WTC11 (cell line): Measurements from ENCODE around the gene CYP4F2.

Source experiments
- FOXJ3 ChIP-seq: sonication (generic); formaldehyde crosslinking; IDR thresholded peaks from 2 replicates; pipeline ENCODE4 v1.9.0; 2021; ENCODE audit warnings: missing genetic modification reagents, mild to moderate bottlenecking, borderline replicate concordance
- MAX ChIP-seq: sonication (generic); formaldehyde crosslinking; IDR thresholded peaks from 2 replicates; pipeline ENCODE4 v1.8.0; 2022; ENCODE audit warnings: mild to moderate bottlenecking, missing genetic modification reagents
- NR1H2 ChIP-seq: sonication (generic); formaldehyde crosslinking; IDR thresholded peaks from 2 replicates; pipeline ENCODE4 v1.9.0; 2021; ENCODE audit warnings: mild to moderate bottlenecking, moderate library complexity, missing genetic modification reagents
- PRDM15 ChIP-seq: sonication (generic); formaldehyde crosslinking; IDR thresholded peaks from 2 replicates; pipeline ENCODE4 v1.8.0; 2022; ENCODE audit warnings: missing genetic modification reagents
- ZNF281 ChIP-seq: sonication (generic); formaldehyde crosslinking; IDR thresholded peaks from 2 replicates; pipeline ENCODE4 v1.8.0; 2023; ENCODE audit warnings: mild to moderate bottlenecking, missing genetic modification reagents
- ZNF671 ChIP-seq: fragments of 250-450 bp; sonication (Bioruptor Pico); IDR thresholded peaks from 2 replicates; pipeline ENCODE4 v1.8.0; 2021; ENCODE audit warnings: mild to moderate bottlenecking
- TF ChIP-seq, protein P1 (sequence below): fragments of 200-600 bp; IDR thresholded peaks from 2 replicates; pipeline ENCODE4 v1.8.0; 2022; ENCODE audit warnings: antibody characterized with exemption
- TF ChIP-seq, protein P2 (sequence below): sonication (generic); formaldehyde crosslinking; conservative IDR thresholded peaks from 2 replicates; pipeline ENCODE4 v1.8.1; 2022; ENCODE audit warnings: mild to moderate bottlenecking, missing genetic modification reagents

DNA sequence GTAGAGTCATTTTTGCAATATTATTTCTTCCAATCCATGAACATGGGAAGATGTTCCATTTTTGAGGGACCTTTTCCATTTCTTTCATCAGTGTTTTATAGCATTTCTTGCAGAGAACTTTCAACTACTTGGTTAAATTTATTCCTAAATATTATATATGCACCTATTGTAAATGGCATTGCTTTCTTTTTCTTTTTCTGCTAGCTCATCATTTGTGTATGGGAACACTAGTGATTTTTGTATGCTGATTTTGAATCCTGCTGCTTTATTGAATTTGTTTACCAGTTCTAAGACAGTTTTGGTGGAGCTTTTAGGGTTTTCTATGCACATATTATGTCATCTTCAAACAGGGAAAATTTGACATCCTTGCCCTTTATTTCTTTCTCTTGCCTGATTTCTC, 7.2 kb upstream of the CYP4F2 start:
- TF ChIP-seq, protein P1, sequence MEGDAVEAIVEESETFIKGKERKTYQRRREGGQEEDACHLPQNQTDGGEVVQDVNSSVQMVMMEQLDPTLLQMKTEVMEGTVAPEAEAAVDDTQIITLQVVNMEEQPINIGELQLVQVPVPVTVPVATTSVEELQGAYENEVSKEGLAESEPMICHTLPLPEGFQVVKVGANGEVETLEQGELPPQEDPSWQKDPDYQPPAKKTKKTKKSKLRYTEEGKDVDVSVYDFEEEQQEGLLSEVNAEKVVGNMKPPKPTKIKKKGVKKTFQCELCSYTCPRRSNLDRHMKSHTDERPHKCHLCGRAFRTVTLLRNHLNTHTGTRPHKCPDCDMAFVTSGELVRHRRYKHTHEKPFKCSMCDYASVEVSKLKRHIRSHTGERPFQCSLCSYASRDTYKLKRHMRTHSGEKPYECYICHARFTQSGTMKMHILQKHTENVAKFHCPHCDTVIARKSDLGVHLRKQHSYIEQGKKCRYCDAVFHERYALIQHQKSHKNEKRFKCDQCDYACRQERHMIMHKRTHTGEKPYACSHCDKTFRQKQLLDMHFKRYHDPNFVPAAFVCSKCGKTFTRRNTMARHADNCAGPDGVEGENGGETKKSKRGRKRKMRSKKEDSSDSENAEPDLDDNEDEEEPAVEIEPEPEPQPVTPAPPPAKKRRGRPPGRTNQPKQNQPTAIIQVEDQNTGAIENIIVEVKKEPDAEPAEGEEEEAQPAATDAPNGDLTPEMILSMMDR: no peak
- TF ChIP-seq NR1H2 (CRISPR knock-in tag): no peak
- no peak for TF ChIP-seq ZNF671 (CRISPR knock-in tag)
- no peak for TF ChIP-seq MAX (CRISPR knock-in tag)
- no peak for TF ChIP-seq PRDM15 (CRISPR knock-in tag)
- TF ChIP-seq, protein P2, sequence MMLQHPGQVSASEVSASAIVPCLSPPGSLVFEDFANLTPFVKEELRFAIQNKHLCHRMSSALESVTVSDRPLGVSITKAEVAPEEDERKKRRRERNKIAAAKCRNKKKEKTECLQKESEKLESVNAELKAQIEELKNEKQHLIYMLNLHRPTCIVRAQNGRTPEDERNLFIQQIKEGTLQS (CRISPR knock-in tag): no peak
- TF ChIP-seq FOXJ3 (CRISPR knock-in tag): no peak
- TF ChIP-seq ZNF281 (CRISPR knock-in tag): no peak
